Measurements from ENCODE around the gene PRKCE. TPM values are rescaled to one million over a fixed set of nuclear protein-coding genes. Genes with fewer than 3 reads are reported as not detected.

Gene PRKCE
- total and polyA plus RNA-seq, 2 donors (not counting 1 experiment from before 2014, with no cell fraction given) = 14.1 to 19.0 TPM

DNA sequence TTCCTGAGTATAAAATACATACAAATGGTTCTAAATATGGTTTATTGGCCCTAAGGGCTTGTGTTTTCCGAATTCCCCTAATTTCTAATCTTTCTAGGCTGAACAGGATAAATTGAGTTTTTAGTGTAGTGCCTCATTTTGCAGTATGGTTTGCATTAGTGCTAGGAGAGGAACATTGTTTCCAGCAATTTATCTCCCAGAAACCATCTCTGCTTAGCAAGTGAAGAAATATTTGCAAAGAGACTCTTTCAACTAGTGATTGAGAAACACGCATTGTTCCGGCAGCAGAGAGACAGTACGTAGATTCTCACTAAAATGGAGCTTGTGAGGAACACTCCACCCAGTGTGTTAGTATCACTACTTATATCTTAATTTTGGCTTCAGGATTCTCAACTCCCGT, 468.0 kb downstream of the PRKCE start:
- H3K27ac ChIP-seq (ENCODE audit: insufficient read depth, low read length) = no peak overlapping the region
- no peak overlapping the region for H3K4me2 ChIP-seq (ENCODE audit: extremely low read depth, insufficient read depth, low read length)
- TF ChIP-seq CTCF (conservative IDR thresholded peaks at IDR 0.05 in 1 of 2, IDR thresholded peaks at IDR 0.05 in 1 of 2; ENCODE audit: low read depth in 1 of 2, low read length in 2 of 2) (no peak), EZH2 (IDR thresholded peaks at IDR 0.05; ENCODE audit: low read length, missing control alignments) (no peak)
- H2AFZ ChIP-seq (ENCODE audit: low read length) = no peak overlapping the region
- no peaks in the 10 kb centered on the region for H3K79me2 ChIP-seq (ENCODE audit: control insufficient read depth, insufficient read depth, low read length)
- H3K27me3 ChIP-seq (ENCODE audit: control insufficient read depth, insufficient read depth, low read length) = no peaks in the 10 kb centered on the region
- no peaks in the 10 kb centered on the region for H3K36me3 ChIP-seq (ENCODE audit: control insufficient read depth, insufficient read depth, low read length)
- no peak overlapping the region for H3K9ac ChIP-seq (ENCODE audit: insufficient read depth, low read length)
- DNase-seq (ENCODE audit: low read depth in 2 of 2) = peak; percentile 47 to 55
- peaks cover 2% of the 10 kb centered on the region for H3K4me1 ChIP-seq (ENCODE audit: control insufficient read depth, extremely low read depth, insufficient read depth, low read length)
- H3K4me3 ChIP-seq (replicated peaks in 1 of 4; ENCODE audit: control extremely low read depth in 1 of 4, insufficient read depth in 1 of 4, low read depth in 3 of 4, low read length in 4 of 4) = no peak overlapping the region
- no peaks in the 10 kb centered on the region for H4K20me1 ChIP-seq (ENCODE audit: control insufficient read depth, extremely low read depth, insufficient read depth, low read length)
- no peaks in the 10 kb centered on the region for H3K9me3 ChIP-seq (ENCODE audit: control insufficient read depth, insufficient read depth, low read depth, low read length)

DNA sequence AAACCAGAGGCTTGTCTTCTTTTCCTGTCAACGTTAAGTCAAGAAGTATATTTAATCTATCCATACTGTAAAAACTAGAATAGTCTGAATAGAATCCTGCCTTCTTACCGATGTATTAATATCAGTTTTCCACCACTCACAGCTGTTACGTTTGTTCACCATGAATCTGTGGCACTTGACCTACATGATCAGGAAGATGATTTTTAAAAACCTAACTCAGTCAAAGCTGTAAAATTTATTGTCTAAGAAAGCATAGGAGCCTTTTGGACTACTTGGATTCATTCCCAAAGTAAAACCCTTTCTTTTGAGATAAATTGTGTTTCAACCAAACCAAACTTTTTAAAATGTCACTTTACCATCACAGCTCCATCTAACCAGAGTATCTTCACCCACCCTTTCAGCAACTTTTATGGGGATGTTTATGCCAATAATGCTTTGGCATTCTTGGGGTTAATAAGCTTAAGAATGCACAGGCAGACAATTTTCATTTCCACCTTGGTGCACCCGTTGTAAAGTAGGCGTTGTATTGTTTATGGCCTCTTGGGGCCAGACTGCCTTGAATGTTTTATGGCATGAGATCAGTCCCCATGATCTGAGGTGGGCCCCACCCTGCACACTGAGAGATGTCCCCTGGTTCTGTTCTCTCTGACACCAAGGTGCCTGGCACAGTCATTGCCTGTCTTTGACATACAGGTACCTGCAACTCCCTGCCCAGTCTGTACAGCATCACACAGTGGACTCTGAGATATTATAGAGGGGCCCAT, 469.5 kb downstream of the PRKCE start:
- no peak overlapping the region for H3K4me3 ChIP-seq (replicated peaks in 1 of 4; ENCODE audit: control extremely low read depth in 1 of 4, insufficient read depth in 1 of 4, low read depth in 3 of 4, low read length in 4 of 4)
- no peaks in the 10 kb centered on the region for H3K79me2 ChIP-seq (ENCODE audit: control insufficient read depth, insufficient read depth, low read length)
- H3K9me3 ChIP-seq (ENCODE audit: control insufficient read depth, insufficient read depth, low read depth, low read length) = no peaks in the 10 kb centered on the region
- H3K9ac ChIP-seq (ENCODE audit: insufficient read depth, low read length) = no peak overlapping the region
- peaks cover 1% of the 10 kb centered on the region for H3K4me1 ChIP-seq (ENCODE audit: control insufficient read depth, extremely low read depth, insufficient read depth, low read length)
- H3K36me3 ChIP-seq (ENCODE audit: control insufficient read depth, insufficient read depth, low read length) = no peaks in the 10 kb centered on the region
- H3K27ac ChIP-seq (ENCODE audit: insufficient read depth, low read length) = no peak overlapping the region
- no peak overlapping the region for H2AFZ ChIP-seq (ENCODE audit: low read length)
- no peaks in the 10 kb centered on the region for H4K20me1 ChIP-seq (ENCODE audit: control insufficient read depth, extremely low read depth, insufficient read depth, low read length)
- TF ChIP-seq CTCF (conservative IDR thresholded peaks at IDR 0.05 in 1 of 2, IDR thresholded peaks at IDR 0.05 in 1 of 2; ENCODE audit: low read depth in 1 of 2, low read length in 2 of 2) (no peak), EZH2 (IDR thresholded peaks at IDR 0.05; ENCODE audit: low read length, missing control alignments) (no peak)
- H3K4me2 ChIP-seq (ENCODE audit: extremely low read depth, insufficient read depth, low read length) = no peak overlapping the region
- no peak for DNase-seq (ENCODE audit: low read depth in 2 of 2)
- no peaks in the 10 kb centered on the region for H3K27me3 ChIP-seq (ENCODE audit: control insufficient read depth, insufficient read depth, low read length)

GRCh38 chr2:46122318-46122976, 471.0 kb downstream of the PRKCE start:
- H3K27ac ChIP-seq (ENCODE audit: insufficient read depth, low read length) = no peak overlapping the region
- DNase-seq (ENCODE audit: low read depth in 2 of 2) = peak in 1 of 2 donors; percentile 35
- no peak overlapping the region for H3K4me3 ChIP-seq (replicated peaks in 1 of 4; ENCODE audit: control extremely low read depth in 1 of 4, insufficient read depth in 1 of 4, low read depth in 3 of 4, low read length in 4 of 4)
- H3K4me2 ChIP-seq (ENCODE audit: extremely low read depth, insufficient read depth, low read length) = no peak overlapping the region
- H3K4me1 ChIP-seq (ENCODE audit: control insufficient read depth, extremely low read depth, insufficient read depth, low read length) = no peaks in the 10 kb centered on the region
- no peaks in the 10 kb centered on the region for H3K36me3 ChIP-seq (ENCODE audit: control insufficient read depth, insufficient read depth, low read length)
- no peak overlapping the region for H3K9ac ChIP-seq (ENCODE audit: insufficient read depth, low read length)
- no peaks in the 10 kb centered on the region for H4K20me1 ChIP-seq (ENCODE audit: control insufficient read depth, extremely low read depth, insufficient read depth, low read length)
- no peaks in the 10 kb centered on the region for H3K9me3 ChIP-seq (ENCODE audit: control insufficient read depth, insufficient read depth, low read depth, low read length)
- TF ChIP-seq EZH2 (IDR thresholded peaks at IDR 0.05; ENCODE audit: low read length, missing control alignments) = no peak
- TF ChIP-seq CTCF (conservative IDR thresholded peaks at IDR 0.05 in 1 of 2, IDR thresholded peaks at IDR 0.05 in 1 of 2; ENCODE audit: low read depth in 1 of 2, low read length in 2 of 2) = no peak
- no peaks in the 10 kb centered on the region for H3K79me2 ChIP-seq (ENCODE audit: control insufficient read depth, insufficient read depth, low read length)
- no peak overlapping the region for H2AFZ ChIP-seq (ENCODE audit: low read length)
- no peaks in the 10 kb centered on the region for H3K27me3 ChIP-seq (ENCODE audit: control insufficient read depth, insufficient read depth, low read length)

Measured in fibroblast of lung (primary cell).